NOMO-1 treated with DMSO at 0.1 percent for 48 hours (cell line): ENCODE measurements around the gene TMEM233.

Experiments
- DNase-seq: peaks from one replicate; lab custom pipeline; 2025; ENCODE audit not compliant: unreplicated experiment; lab: John Stamatoyannopoulos, UW

The TMEM233 gene

GRCh38 chr12:119679081-119679480 is 85.5 kb downstream of the TMEM233 start:
- no peak for DNase-seq

GRCh38 chr12:119679490-119679889 is 85.9 kb downstream of the TMEM233 start:
- no peak for DNase-seq

DNA sequence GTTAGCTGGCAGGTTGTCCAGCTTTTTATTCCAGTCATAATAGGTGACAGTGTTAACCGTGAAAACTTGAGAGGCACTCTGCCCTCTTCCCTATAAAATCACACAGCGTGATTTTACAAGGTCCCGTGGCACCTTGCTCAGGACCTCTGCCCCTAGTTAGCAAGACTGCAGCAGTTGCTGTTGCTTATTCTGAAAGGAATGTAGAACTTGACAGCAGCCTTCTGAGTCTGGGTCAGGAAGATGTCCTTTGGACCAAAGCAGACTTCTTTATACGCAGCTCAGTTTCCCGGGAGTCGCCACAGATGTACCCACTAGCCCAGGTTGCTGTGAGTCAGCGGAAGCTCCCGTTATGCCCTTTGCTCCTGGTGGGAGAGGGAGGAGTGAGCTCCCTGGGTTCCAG is 87.5 kb downstream of the TMEM233 start:
- DNase-seq = no peak

DNA sequence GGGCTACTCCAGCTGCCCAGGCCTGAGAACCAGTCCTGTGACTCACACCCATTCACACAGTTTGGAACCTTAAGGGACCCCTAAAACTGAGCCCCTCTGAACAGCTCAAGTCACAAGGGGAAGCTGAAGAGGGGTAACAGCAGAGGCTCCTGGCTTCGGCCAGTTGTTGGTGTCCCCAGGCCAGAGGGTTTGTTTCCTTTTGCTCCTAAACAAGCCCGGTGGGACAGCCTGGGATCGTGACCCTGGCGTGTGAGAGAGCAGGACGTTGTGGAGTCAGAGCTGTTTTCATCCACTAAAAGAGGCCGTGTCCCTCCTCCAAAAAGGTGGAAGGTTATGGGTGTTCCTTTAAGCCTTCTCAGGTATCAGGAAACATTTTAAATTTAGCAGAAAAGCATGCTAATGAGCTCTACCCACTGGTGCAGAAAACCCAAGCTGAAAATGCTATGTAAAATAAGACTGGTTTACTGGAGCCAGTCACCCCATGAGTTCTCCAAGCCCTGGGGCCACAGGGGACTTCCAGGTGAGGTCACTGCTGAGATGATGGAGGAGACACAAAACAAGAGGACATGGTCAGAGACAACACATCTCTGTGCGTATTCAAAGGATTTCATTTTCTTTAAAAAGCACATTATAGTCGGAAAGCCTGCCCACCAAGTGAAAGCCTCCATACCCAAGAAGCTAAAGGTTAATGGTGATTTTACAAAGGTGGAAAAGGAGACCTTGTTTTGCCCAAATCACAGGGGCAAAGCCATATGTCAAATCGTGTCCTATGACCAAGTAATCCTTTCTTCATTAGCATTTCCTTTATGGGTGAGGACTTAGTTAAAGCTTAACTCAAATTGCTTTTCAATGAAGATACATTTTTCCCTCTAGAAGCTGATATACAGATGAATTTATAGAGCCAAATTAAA is 88.4 kb downstream of the TMEM233 start:
- DNase-seq = no peak

DNA sequence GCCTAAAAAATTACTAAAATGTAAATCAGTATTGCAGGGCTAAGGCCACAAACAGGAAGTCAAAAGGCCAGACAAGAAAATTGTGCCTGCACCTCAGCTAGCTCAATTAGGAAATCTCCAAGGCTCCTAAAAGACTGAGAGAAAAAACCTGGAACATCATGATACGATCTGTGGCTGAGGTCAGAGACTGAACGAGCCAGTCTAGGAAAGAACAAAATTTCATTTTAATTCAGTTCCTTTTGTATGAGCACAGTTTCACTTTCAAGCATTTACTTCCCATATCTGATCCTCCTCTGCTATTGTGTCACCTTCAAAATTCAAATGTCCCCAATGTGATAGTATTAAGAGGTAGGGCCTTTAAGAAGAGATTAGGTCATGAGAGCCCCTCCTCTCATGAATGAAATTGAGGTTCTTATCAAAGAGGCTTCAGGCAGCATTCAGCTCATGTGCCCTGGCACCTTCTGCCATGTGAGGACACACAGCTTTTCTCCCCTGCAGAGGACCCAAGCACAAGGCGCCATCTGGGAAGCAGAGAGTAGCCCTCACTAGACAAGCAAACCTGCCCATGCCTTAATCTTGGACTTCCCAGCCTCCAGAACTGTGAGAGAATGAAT is 89.2 kb downstream of the TMEM233 start:
- peak; percentile 85 for DNase-seq

GRCh38 chr12:119683413-119683812 is 89.8 kb downstream of the TMEM233 start:
- no peak for DNase-seq

DNA sequence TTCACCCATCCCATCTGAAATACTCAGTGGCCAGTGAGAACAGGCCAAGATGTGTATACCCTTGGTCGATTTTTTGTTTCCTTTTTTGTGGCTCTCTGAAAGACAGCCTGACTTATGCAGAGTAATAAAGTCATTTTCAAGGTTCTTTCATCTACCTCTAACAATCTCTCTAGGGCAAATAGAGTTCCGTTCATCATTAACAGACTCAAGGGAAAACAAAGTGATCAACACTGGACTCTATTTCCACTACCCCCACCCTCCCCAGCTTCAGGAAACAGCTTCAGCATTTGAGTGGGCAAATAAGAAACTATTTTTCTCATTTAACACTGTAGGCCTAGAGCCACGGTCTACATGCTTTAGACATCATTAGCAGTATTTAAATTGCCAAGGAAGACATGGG is 90.2 kb downstream of the TMEM233 start:
- DNase-seq = no peak

DNA sequence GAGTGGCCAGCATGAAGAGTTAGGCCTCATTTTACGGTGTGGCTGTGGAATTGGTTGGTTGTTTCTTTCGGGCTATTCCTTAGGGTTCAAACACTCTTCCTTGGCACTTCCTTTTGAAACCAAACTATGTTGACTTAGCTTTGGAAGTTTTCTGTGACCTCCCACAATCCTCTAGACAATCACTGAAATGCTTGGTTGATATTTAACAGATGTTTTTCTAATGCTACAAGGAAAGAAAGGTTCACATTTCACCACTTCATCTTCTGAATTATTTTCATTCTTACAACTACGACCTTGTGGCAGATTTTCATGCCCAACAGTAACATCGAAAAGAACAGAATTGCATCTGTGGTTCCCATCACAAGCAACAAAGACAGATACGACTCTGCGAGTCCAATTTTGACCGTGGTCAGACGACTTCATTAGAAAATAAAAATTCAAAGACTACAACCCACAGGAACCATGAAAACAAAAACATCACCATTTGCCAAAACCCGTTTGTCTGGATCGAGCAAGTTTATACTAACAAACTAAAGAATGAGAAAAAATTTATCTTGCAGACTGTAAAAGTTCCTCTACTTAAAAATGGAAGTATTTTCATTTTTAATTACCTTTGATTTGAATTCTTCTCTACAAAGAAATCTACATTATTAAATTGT is 91.3 kb downstream of the TMEM233 start:
- no peak for DNase-seq

GRCh38 chr12:119685375-119685774 is 91.8 kb downstream of the TMEM233 start:
- no peak for DNase-seq

DNA sequence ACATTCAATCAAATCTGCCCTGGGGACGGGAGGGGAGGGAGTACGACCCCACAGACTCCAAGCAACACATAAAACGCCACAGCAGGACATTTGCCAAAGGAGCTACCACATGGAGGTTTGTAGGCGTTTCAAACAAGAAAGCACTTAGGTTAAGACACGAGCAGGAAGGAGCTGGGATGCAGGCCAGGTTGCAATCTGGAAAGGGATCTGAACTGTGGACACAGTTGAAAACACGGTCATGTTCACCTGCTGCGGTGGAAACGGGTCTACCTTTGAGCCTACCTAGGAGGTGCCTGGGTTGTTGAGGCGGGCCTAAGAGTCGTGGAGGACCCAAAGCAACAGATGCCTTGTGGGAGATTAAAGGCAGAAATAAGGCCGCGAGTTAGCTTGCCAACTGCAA is 92.8 kb downstream of the TMEM233 start:
- DNase-seq = no peak

- no peak for DNase-seq
Measured at GRCh38 chr12:119686776-119687175, 93.2 kb downstream of the TMEM233 start.

GRCh38 chr12:119687406-119687805 is 93.8 kb downstream of the TMEM233 start:
- DNase-seq = no peak

GRCh38 chr12:119687879-119688278 is 94.3 kb downstream of the TMEM233 start:
- no peak for DNase-seq

DNA sequence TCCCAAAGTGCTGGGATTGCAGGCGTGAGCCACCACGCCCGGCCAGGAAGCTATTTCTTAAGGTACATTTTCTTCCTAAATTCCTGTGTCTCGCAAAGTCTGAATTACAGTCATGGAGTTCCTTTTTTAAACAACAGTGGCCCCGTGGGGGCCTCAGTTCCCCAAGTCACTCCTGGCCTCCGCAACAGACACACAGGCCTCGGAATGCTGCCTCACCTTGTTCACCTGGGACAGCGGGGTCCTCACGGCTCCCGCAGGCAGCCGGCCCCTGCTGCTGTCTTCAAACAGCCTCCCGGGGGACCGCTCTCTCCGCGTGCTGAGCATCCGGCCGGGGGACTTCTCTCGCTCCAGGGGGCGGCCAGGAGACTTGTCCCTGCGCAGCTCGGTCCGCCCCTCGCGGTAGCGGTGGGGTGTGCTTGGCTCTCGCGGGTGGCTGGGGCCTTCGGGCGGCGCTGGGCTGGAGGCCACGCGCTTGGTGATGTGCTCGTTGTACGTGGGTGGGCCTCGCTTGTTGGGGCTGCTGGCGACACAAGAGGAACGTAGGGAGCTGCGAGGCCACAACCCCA is 96.4 kb downstream of the TMEM233 start:
- DNase-seq = no peak

DNA sequence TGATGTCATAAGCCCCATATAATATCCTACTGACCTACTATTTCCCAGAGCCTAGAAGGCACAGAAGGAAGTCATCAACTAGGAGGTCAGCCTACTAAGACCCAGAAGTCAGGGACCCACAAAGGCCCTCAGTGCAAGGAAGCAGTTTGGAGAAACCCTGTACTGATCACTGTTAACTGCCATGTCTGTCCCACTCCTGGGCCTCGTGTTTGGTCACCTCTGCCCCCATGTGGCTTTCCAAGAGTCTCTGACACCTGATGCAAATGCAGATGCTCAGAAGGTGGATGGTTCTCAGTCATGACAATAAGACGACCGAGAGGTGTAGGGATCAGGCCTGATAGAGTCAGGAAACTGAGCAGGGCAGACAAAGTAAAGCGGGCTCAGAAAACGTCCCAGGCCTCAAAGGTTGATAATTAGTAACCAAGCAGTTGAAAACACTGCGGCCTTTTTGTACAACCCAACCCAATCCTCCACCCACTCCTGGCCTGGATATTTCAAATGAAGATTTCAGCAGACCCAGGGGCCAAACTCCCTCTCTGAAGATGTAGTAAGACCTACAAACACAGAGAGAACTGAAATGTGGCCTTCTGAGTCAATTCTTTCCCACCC is 97.7 kb downstream of the TMEM233 start:
- DNase-seq = no peak

DNA sequence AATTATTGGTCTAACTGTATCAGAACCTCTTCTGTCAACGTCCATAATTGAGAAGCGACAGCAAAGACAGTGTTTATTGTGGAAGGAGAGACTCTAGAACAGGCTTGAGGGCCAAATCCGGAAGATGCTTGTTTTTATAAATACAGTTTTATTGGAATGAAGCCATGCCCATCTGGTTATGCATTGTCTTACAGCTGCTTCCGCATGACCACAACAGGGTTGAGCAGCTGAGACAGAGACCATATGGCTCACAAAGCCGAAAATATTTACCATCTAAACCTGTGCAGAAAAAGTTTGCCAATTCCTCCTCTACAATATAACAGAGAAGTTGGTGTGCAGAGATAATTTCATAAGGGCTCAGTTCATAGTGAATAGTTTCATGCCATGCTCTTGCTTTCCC is 98.8 kb downstream of the TMEM233 start:
- DNase-seq = no peak
